Panc1 (cell line): ENCODE measurements around the gene CRIP3. TPM values are rescaled to one million over a fixed set of nuclear protein-coding genes. Genes with fewer than 3 reads are reported as not detected.

Source experiments
- ATAC-seq: fragments of 200-7000 bp; cut with Tn5 transposase; 2 replicates; pipeline ENCODE4 v1.9.1; 2020; ENCODE audit warnings: mild to moderate bottlenecking, moderate library complexity
- BruUV-seq: library from RNA; stranded (reverse); fragments of 400-500 nt; replicated peaks from 2 replicates; lab custom pipeline; 2021; lab: Mats Ljungman, UMichigan
- CTCF ChIA-PET: fragments of 300-600 bp; sonication (Branson Sonifier 250); formaldehyde crosslinking; loops from one replicate; lab custom pipeline; 2022; ENCODE audit warnings: antibody characterized with exemption; lab: Charles Lee
- POLR2A ChIA-PET: fragments of 300-600 bp; sonication (Branson Sonifier 250); formaldehyde crosslinking; loops from one replicate; lab custom pipeline; 2022; ENCODE audit warnings: antibody characterized with exemption; lab: Charles Lee
- DNase-seq: peaks from one replicate; pipeline ENCODE4 v3.0.0-alpha.2; 2010; ENCODE audit warnings: low read depth, low spot score
- H3K27ac ChIP-seq: 2 replicates; pipeline ENCODE4 v1.5.1; 2011; ENCODE audit warnings: mild to moderate bottlenecking, low read length, inconsistent platforms
- H3K27me3 ChIP-seq: fragments of 200-500 bp; sonication (Bioruptor generic); 2 replicates; pipeline ENCODE4 v1.6.0; 2014; ENCODE audit warnings: low read length, inconsistent platforms; ENCODE audit not compliant: control insufficient read depth, insufficient read depth
- H3K36me3 ChIP-seq: fragments of 200-500 bp; sonication (Bioruptor generic); 2 replicates; pipeline ENCODE4 v1.5.1; 2014; ENCODE audit warnings: inconsistent platforms, mild to moderate bottlenecking, low read length, moderate library complexity; ENCODE audit not compliant: control insufficient read depth, insufficient read depth
- H3K4me1 ChIP-seq: 2 replicates; pipeline ENCODE4 v1.5.1; 2011; ENCODE audit warnings: inconsistent platforms, mild to moderate bottlenecking, low read length, moderate library complexity; ENCODE audit not compliant: control insufficient read depth, insufficient read depth
- H3K4me3 ChIP-seq, 2 experiments: 2 replicates each; pipeline ENCODE4 v1.5.1; 2011 to 2012; ENCODE audit warnings: low read depth in 2 of 2, low read length in 2 of 2, mild to moderate bottlenecking in 2 of 2, inconsistent platforms in 1 of 2, moderate library complexity in 1 of 2
- H3K9me3 ChIP-seq: fragments of 200-500 bp; sonication (Bioruptor generic); 2 replicates; pipeline ENCODE4 v1.5.1; 2014; ENCODE audit warnings: low read depth, mild to moderate bottlenecking, inconsistent platforms, low read length, moderate library complexity; ENCODE audit not compliant: control insufficient read depth, insufficient read depth
- POLR2AphosphoS5 ChIP-seq: IDR thresholded peaks from 2 replicates; pipeline ENCODE4 v1.6.1; 2012; ENCODE audit warnings: mild to moderate bottlenecking, low read depth, low read length, moderate library complexity
- SIN3A ChIP-seq: IDR thresholded peaks from 2 replicates; pipeline ENCODE4 v1.6.1; 2012; ENCODE audit warnings: low read depth, mild to moderate bottlenecking, low read length, moderate library complexity, borderline replicate concordance; ENCODE audit not compliant: insufficient read depth
- TCF7L2 ChIP-seq: IDR thresholded peaks from 2 replicates; pipeline ENCODE4 v1.6.1; 2011; ENCODE audit warnings: mild to moderate bottlenecking, low read depth, low read length, inconsistent platforms
- in situ Hi-C: cut with HindIII; loops from 2 replicates; pipeline ENCODE4 v1.10.0; 2016; ENCODE audit warnings: low sequenced_read_pairs, low pct_unique_long_range_greater_than_20kb
- intact Hi-C: fragments of 100-400 bp; cut with micrococcal nuclease; formaldehyde crosslinking; loops from one replicate; pipeline ENCODE4 v1.10.0; 2022; ENCODE audit not compliant: unreplicated experiment
- total RNA-seq: library from RNA; stranded (reverse); gene quantifications from one replicate; pipeline ENCODE4 v1.2.1, GENCODE V29; 2021; ENCODE audit not compliant: unreplicated experiment
- TF ChIP-seq, protein P1 (sequence below), 2 experiments: IDR thresholded peaks; 2 replicates each; pipeline ENCODE4 v1.6.1; 2011 to 2012; ENCODE audit warnings: low read depth in 2 of 2, control low read depth in 1 of 2, low read length in 1 of 2, mild to moderate bottlenecking in 1 of 2, moderate library complexity in 1 of 2; ENCODE audit not compliant: insufficient read depth in 1 of 2
- TF ChIP-seq, protein P2 (sequence below): fragments of 450-650 bp; IDR thresholded peaks from 2 replicates; pipeline ENCODE4 v1.5.1; 2017; ENCODE audit warnings: mild to moderate bottlenecking

The CRIP3 gene
- total RNA-seq, 1 experiment from 2014 or later: 0.64 TPM

DNA sequence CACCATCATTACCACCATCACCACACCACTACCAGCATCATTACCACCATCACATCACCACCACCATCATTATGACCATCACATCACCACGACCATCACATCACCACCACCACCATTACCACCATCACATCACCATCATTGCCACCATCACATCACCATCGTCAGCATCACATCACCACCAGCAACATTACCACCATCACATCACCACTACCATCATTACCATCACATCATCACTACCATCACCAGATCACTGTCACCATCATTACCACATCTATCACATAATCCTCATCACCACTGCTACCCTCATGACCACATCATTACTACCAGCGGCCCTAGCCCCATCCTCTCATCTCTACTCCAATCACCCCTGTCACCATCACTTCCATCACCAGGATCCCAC, 14.1 kb downstream of the CRIP3 start:
- no peak for TF ChIP-seq TCF7L2
- TF ChIP-seq, protein P1, sequence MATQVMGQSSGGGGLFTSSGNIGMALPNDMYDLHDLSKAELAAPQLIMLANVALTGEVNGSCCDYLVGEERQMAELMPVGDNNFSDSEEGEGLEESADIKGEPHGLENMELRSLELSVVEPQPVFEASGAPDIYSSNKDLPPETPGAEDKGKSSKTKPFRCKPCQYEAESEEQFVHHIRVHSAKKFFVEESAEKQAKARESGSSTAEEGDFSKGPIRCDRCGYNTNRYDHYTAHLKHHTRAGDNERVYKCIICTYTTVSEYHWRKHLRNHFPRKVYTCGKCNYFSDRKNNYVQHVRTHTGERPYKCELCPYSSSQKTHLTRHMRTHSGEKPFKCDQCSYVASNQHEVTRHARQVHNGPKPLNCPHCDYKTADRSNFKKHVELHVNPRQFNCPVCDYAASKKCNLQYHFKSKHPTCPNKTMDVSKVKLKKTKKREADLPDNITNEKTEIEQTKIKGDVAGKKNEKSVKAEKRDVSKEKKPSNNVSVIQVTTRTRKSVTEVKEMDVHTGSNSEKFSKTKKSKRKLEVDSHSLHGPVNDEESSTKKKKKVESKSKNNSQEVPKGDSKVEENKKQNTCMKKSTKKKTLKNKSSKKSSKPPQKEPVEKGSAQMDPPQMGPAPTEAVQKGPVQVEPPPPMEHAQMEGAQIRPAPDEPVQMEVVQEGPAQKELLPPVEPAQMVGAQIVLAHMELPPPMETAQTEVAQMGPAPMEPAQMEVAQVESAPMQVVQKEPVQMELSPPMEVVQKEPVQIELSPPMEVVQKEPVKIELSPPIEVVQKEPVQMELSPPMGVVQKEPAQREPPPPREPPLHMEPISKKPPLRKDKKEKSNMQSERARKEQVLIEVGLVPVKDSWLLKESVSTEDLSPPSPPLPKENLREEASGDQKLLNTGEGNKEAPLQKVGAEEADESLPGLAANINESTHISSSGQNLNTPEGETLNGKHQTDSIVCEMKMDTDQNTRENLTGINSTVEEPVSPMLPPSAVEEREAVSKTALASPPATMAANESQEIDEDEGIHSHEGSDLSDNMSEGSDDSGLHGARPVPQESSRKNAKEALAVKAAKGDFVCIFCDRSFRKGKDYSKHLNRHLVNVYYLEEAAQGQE (IDR thresholded peaks at IDR 0.05; ENCODE audit: insufficient read depth in 1 of 2, low read depth in 2 of 2, low read length in 1 of 2): no peak
- TF ChIP-seq, protein P2, sequence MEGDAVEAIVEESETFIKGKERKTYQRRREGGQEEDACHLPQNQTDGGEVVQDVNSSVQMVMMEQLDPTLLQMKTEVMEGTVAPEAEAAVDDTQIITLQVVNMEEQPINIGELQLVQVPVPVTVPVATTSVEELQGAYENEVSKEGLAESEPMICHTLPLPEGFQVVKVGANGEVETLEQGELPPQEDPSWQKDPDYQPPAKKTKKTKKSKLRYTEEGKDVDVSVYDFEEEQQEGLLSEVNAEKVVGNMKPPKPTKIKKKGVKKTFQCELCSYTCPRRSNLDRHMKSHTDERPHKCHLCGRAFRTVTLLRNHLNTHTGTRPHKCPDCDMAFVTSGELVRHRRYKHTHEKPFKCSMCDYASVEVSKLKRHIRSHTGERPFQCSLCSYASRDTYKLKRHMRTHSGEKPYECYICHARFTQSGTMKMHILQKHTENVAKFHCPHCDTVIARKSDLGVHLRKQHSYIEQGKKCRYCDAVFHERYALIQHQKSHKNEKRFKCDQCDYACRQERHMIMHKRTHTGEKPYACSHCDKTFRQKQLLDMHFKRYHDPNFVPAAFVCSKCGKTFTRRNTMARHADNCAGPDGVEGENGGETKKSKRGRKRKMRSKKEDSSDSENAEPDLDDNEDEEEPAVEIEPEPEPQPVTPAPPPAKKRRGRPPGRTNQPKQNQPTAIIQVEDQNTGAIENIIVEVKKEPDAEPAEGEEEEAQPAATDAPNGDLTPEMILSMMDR: no peak
- TF ChIP-seq POLR2AphosphoS5: no peak
- TF ChIP-seq SIN3A: no peak
- ChIA-PET POLR2A (no interaction called here), CTCF (no interaction called here)
- no peaks in the 10 kb centered on the region for H3K27me3 ChIP-seq
- in situ Hi-C loops: no loop called here
- DNase-seq: no peak
- no peaks in the 10 kb centered on the region for H3K36me3 ChIP-seq
- intact Hi-C loops: no loop called here
- no peaks in the 10 kb centered on the region for H3K9me3 ChIP-seq
- BruUV-seq: no TSS peak
- ATAC-seq: no peak
- H3K4me1 ChIP-seq: no peaks in the 10 kb centered on the region
- H3K4me3 ChIP-seq: no peak overlapping the region
- no peak overlapping the region for H3K27ac ChIP-seq

DNA sequence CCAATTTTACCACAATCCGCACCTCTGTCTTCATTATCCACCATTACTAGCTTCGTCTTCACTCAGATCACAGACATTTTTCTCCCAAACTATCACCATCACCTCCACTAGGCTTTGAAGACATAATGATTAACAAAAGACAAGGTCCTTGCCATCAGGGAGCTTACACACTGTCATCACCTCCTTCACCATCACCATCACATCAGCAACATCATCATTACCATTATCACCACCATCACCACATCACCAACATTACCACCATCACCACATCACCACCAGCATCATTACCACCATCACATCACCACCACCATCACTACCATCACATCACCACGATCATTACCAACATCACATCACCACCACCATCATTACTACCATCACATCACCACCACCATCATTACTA, 14.9 kb downstream of the CRIP3 start:
- ATAC-seq (no peak), DNase-seq (no peak)
- H3K27ac ChIP-seq: no peak overlapping the region
- TF ChIP-seq SIN3A (no peak), TCF7L2 (no peak), POLR2AphosphoS5 (no peak)
- TF ChIP-seq, protein P2: no peak
- TF ChIP-seq, protein P1 (IDR thresholded peaks at IDR 0.05; ENCODE audit: insufficient read depth in 1 of 2, low read depth in 2 of 2, low read length in 1 of 2): no peak
- no peaks in the 10 kb centered on the region for H3K9me3 ChIP-seq
- intact Hi-C loops: no loop called here
- in situ Hi-C loops: no loop called here
- ChIA-PET CTCF (no interaction called here), POLR2A (no interaction called here)
- no TSS peak for BruUV-seq
- H3K4me3 ChIP-seq: no peak overlapping the region
- no peaks in the 10 kb centered on the region for H3K4me1 ChIP-seq
- H3K36me3 ChIP-seq: no peaks in the 10 kb centered on the region
- H3K27me3 ChIP-seq: no peaks in the 10 kb centered on the region
